GM18502 (cell line): Measurements from ENCODE around the gene CPLX1.
"Not testable (repeated sequence)": the region's sequence is repeated elsewhere in the genome, so short reads cannot be mapped to it uniquely, and the experiment has no call there.

Experiments used
- ATAC-seq: cut with Tn5 transposase; IDR thresholded peaks from one replicate; pipeline ENCODE4 v1.9.1; 2021; ENCODE audit warnings: mild to moderate bottlenecking; ENCODE audit not compliant: unreplicated experiment, poor library complexity

The CPLX1 gene

GRCh38 chr4:822361-823175 lies 3.4 kb downstream of the CPLX1 start:
- no peak for ATAC-seq

GRCh38 chr4:821631-822030 lies 4.3 kb downstream of the CPLX1 start:
- ATAC-seq = no peak

GRCh38 chr4:821181-821591 lies 4.7 kb downstream of the CPLX1 start:
- ATAC-seq = no peak

GRCh38 chr4:820230-821172 lies 5.4 kb downstream of the CPLX1 start:
- ATAC-seq = no peak

- ATAC-seq = no peak
Measured at GRCh38 chr4:819401-820229, 6.3 kb downstream of the CPLX1 start.

GRCh38 chr4:818106-818921 lies 7.6 kb downstream of the CPLX1 start:
- no peak for ATAC-seq

GRCh38 chr4:815464-816146 lies 10.3 kb downstream of the CPLX1 start:
- no peak for ATAC-seq

- ATAC-seq = no peak
Measured at GRCh38 chr4:814312-814850, 11.5 kb downstream of the CPLX1 start.

GRCh38 chr4:813900-814299 lies 12.0 kb downstream of the CPLX1 start:
- no peak for ATAC-seq

- ATAC-seq = no peak
Measured at GRCh38 chr4:808860-809570, 16.9 kb downstream of the CPLX1 start.

- no peak for ATAC-seq
Measured at GRCh38 chr4:807792-808191, 18.1 kb downstream of the CPLX1 start.

- not testable (repeated sequence) for ATAC-seq
Measured at GRCh38 chr4:806979-807378, 18.9 kb downstream of the CPLX1 start.

- no peak for ATAC-seq
Measured at GRCh38 chr4:804804-805203, 21.1 kb downstream of the CPLX1 start.

- ATAC-seq = no peak
Measured at GRCh38 chr4:803884-804283, 22.0 kb downstream of the CPLX1 start.

- no peak for ATAC-seq
Measured at GRCh38 chr4:801436-802124, 24.3 kb downstream of the CPLX1 start.

GRCh38 chr4:797066-797465 lies 28.9 kb downstream of the CPLX1 start:
- ATAC-seq = no peak

GRCh38 chr4:796206-796605 lies 29.7 kb downstream of the CPLX1 start:
- no peak for ATAC-seq

GRCh38 chr4:795726-796119 lies 30.2 kb downstream of the CPLX1 start:
- no peak for ATAC-seq
